Thoracic aorta (tissue), 2 donors: ENCODE data around the gene FREM3. TPM values are rescaled to one million over a fixed set of nuclear protein-coding genes. Genes with fewer than 3 reads are reported as not detected.

Source experiments
- total RNA-seq, 2 donors: library from RNA; depleted of rRNA; stranded (reverse); fragments of >200 nt; gene quantifications; one replicate each; pipeline versions ENCODE4 v1.1.0 to v1.2.3, GENCODE V29; 2016

The FREM3 gene
- total RNA-seq, 2 donors from 2014 or later, result 0.14 TPM

Other genes with a start within 250 kb of the FREM3 start
- 10 to 100 TPM; 19.2 to 75.8 TPM for gene SMARCA5, start 187.0 kb downstream of the FREM3 start, total RNA-seq
- 1 to 10 TPM in 1 of 2 donors, not detected in 1; 1.1 TPM for gene GYPE, start 204.9 kb upstream of the FREM3 start, total RNA-seq